HG03378 (cell line): ENCODE results near the gene SYT12.

Source experiments
- ATAC-seq: cut with Tn5 transposase; IDR thresholded peaks from one replicate; pipeline ENCODE4 v1.9.1; 2021; ENCODE audit warnings: mild to moderate bottlenecking, moderate library complexity; ENCODE audit not compliant: unreplicated experiment

SYT12 gene

DNA sequence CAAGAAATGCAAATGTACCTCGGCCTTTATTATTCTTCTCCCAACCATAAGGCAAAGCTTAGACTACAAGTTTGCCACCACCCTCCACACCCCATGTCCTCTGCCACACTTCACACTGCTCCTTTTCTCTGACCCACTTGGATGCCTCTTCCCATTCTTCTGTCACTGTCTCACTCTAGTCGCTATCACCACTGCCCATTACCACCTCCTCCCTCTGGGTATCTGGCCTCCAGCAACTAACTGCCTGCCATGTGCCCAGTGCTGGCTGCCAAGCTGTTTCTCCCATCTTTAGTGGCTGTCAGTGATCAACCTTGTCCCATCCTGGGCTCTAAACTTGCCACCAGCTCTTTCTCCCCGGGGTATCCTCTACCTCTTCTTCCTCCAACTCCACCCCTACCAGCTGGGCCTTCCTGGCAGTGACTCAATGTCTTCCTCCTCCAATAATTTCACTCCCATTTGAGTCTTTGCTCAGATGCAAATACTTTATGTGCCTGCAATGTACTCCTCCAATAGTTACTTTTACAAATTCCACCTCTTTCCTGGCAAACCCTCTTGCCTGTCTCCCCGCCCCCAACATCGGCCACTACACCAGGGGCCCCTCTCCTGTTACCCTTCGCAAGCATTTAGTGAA lies 76.0 kb downstream of the SYT12 start:
- no peak for ATAC-seq

GRCh38 chr11:67099831-67100324 lies 76.9 kb downstream of the SYT12 start:
- ATAC-seq: no peak
